Activated CD4-positive, alpha-beta T cell treated with anti-CD3 and anti-CD28 coated beads, Interleukin-2, amount 50 U/mL, for 16 hours (primary cell): ENCODE results near the gene PDIK1L.
A peak's percentile ranks its signal among the peaks of the same experiment; 100 is the strongest.

Source experiments
- DNase-seq: peaks from one replicate; pipeline ENCODE4 v3.0.0-alpha.2; 2020

The PDIK1L gene

GRCh38 chr1:26124418-26125331 lies 13.1 kb downstream of the PDIK1L start:
- DNase-seq, result no peak

- no peak for DNase-seq
These were observed 13.8 kb downstream of the PDIK1L start for GRCh38 chr1:26125382-26125781.

- DNase-seq, result no peak
These were observed 14.3 kb downstream of the PDIK1L start for GRCh38 chr1:26125946-26126320.

GRCh38 chr1:26126321-26127084 lies 14.9 kb downstream of the PDIK1L start:
- DNase-seq, result peak; percentile 90

GRCh38 chr1:26127235-26128163 lies 15.9 kb downstream of the PDIK1L start:
- DNase-seq, result no peak

- no peak for DNase-seq
These were observed 18.2 kb downstream of the PDIK1L start for GRCh38 chr1:26129778-26130177.

- DNase-seq, result no peak
These were observed 19.1 kb downstream of the PDIK1L start for GRCh38 chr1:26130695-26131094.

GRCh38 chr1:26132128-26132833 lies 20.7 kb downstream of the PDIK1L start:
- DNase-seq, result no peak

GRCh38 chr1:26132834-26133167 lies 21.2 kb downstream of the PDIK1L start:
- no peak for DNase-seq

- no peak for DNase-seq
These were observed 22.8 kb downstream of the PDIK1L start for GRCh38 chr1:26134466-26134865.

- no peak for DNase-seq
These were observed 27.4 kb downstream of the PDIK1L start for GRCh38 chr1:26138974-26139558.

GRCh38 chr1:26142159-26142558 lies 30.5 kb downstream of the PDIK1L start:
- DNase-seq, result no peak

GRCh38 chr1:26145041-26145959 lies 33.7 kb downstream of the PDIK1L start:
- DNase-seq, result peak; percentile 78

GRCh38 chr1:26145960-26146294 lies 34.3 kb downstream of the PDIK1L start:
- DNase-seq, result no peak

- no peak for DNase-seq
These were observed 37.3 kb downstream of the PDIK1L start for GRCh38 chr1:26148887-26149286.

GRCh38 chr1:26153966-26154532 lies 42.4 kb downstream of the PDIK1L start:
- DNase-seq, result no peak

- no peak for DNase-seq
These were observed 43.1 kb downstream of the PDIK1L start for GRCh38 chr1:26154750-26155149.

- no peak for DNase-seq
These were observed 44.0 kb downstream of the PDIK1L start for GRCh38 chr1:26155370-26156284.

GRCh38 chr1:26156285-26157038 lies 44.8 kb downstream of the PDIK1L start:
- DNase-seq, result no peak
